Breast epithelium (tissue), 4 donors: Measurements from ENCODE around the gene RASSF6. TPM values are rescaled to one million over a fixed set of nuclear protein-coding genes. Genes with fewer than 3 reads are reported as not detected.
"Not testable (repeated sequence)": the region's sequence is repeated elsewhere in the genome, so short reads cannot be mapped to it uniquely, and the experiment has no call there.

Experiments
- DNase-seq, 2 donors: peaks; one replicate each; pipeline ENCODE4 v3.0.0-alpha.2; 2019; ENCODE audit warnings: low spot score in 2 of 2
- H3K27ac ChIP-seq, 2 donors: fragments of 200-600 bp; sonication (generic) in 1 of 2; one replicate each; pipeline ENCODE4 v1.5.1; 2016 to 2019; ENCODE audit warnings: mild to moderate bottlenecking in 1 of 2
- H3K27me3 ChIP-seq, 2 donors: fragments of 200-600 bp; sonication (generic) in 1 of 2; one replicate each; pipeline versions ENCODE4 v1.5.1 to v1.6.0; 2017 to 2019; ENCODE audit warnings: control low read depth in 1 of 2, mild to moderate bottlenecking in 1 of 2
- H3K36me3 ChIP-seq: fragments of 200-600 bp; one replicate; pipeline ENCODE4 v1.5.1; 2019
- H3K4me1 ChIP-seq, 2 donors: fragments of 200-600 bp; sonication (generic); one replicate each; pipeline ENCODE4 v1.5.1; 2016 to 2019; ENCODE audit warnings: control low read depth in 1 of 2
- H3K4me3 ChIP-seq, 3 donors: fragments of 200-600 bp; sonication (generic); 1 replicate in 2 of 3; 2 replicates in 1 of 3; pipeline ENCODE4 v1.5.1; 2016 to 2019; ENCODE audit warnings: mild to moderate bottlenecking in 3 of 3, moderate library complexity in 2 of 3
- H3K9me3 ChIP-seq, 2 donors: fragments of 200-600 bp; sonication (generic) in 1 of 2; one replicate each; pipeline ENCODE4 v1.5.1; 2016 to 2019; ENCODE audit warnings: control low read depth in 1 of 2
- CTCF ChIP-seq, 3 donors: fragments of 450-650 bp; IDR thresholded peaks; one replicate each; pipeline ENCODE4 v1.5.1; 2016 to 2017; ENCODE audit warnings: antibody characterized with exemption in 3 of 3, mild to moderate bottlenecking in 3 of 3, moderate library complexity in 3 of 3
- POLR2A ChIP-seq: fragments of 450-650 bp; IDR thresholded peaks from one replicate; pipeline ENCODE4 v1.6.1; 2016; ENCODE audit warnings: antibody characterized with exemption, mild to moderate bottlenecking, moderate library complexity
- POLR2AphosphoS5 ChIP-seq, 3 donors: sonication (generic); formaldehyde crosslinking; IDR thresholded peaks; one replicate each; pipeline ENCODE4 v1.6.1; 2017; ENCODE audit warnings: antibody characterized with exemption in 3 of 3
- intact Hi-C: fragments of 100-400 bp; cut with DNase I; formaldehyde crosslinking; loops from one replicate; pipeline ENCODE4 v1.15.1; 2023; ENCODE audit warnings: low total_unique reads
- total RNA-seq, 3 donors: library from RNA; depleted of rRNA; stranded (reverse); fragments of >200 nt; gene quantifications; one replicate each; pipeline ENCODE4 v1.1.0, GENCODE V29; 2016

RASSF6 gene
- total RNA-seq, 3 donors from 2014 or later: 4.6 to 11.7 TPM; not detected in 1

GRCh38 chr4:73583666-73584065 is 36.6 kb downstream of the RASSF6 start:
- Histone ChIP-seq H3K27ac (peak overlapping the region in 1 of 2 donors; percentile 56), H3K4me1 (no peaks in the 10 kb centered on the region), H3K9me3 (no peaks in the 10 kb centered on the region), H3K4me3 (no peak overlapping the region), H3K27me3 (no peaks in the 10 kb centered on the region), H3K36me3 (no peaks in the 10 kb centered on the region)
- intact Hi-C loops: no loop called here
- TF ChIP-seq POLR2AphosphoS5 (IDR thresholded peaks at IDR 0.05): no peak
- TF ChIP-seq POLR2A: no peak
- TF ChIP-seq CTCF (IDR thresholded peaks at IDR 0.05): no peak
- DNase-seq: no peak

GRCh38 chr4:73577371-73577770 is 42.9 kb downstream of the RASSF6 start:
- intact Hi-C loops: no loop called here
- Histone ChIP-seq H3K4me3 (no peak overlapping the region), H3K9me3 (no peaks in the 10 kb centered on the region), H3K4me1 (no peaks in the 10 kb centered on the region), H3K27me3 (no peaks in the 10 kb centered on the region), H3K27ac (peak overlapping the region in 1 of 2 donors; percentile 53), H3K36me3 (no peaks in the 10 kb centered on the region)
- TF ChIP-seq POLR2AphosphoS5 (IDR thresholded peaks at IDR 0.05): no peak
- TF ChIP-seq POLR2A: no peak
- no peak for TF ChIP-seq CTCF (IDR thresholded peaks at IDR 0.05)
- DNase-seq: no peak

- no peaks in the 10 kb centered on the region for H3K4me1 ChIP-seq
- no peaks in the 10 kb centered on the region for H3K36me3 ChIP-seq
- H3K4me3 ChIP-seq: no peak overlapping the region
- intact Hi-C loops: no loop called here
- TF ChIP-seq CTCF (IDR thresholded peaks at IDR 0.05) (no peak), POLR2A (no peak), POLR2AphosphoS5 (IDR thresholded peaks at IDR 0.05) (no peak)
- H3K9me3 ChIP-seq: no peaks in the 10 kb centered on the region
- no peaks in the 10 kb centered on the region for H3K27me3 ChIP-seq
- no peak for DNase-seq
- H3K27ac ChIP-seq: no peak overlapping the region
These were observed 43.9 kb downstream of the RASSF6 start for GRCh38 chr4:73576381-73576780.

GRCh38 chr4:73575660-73576059 is 44.6 kb downstream of the RASSF6 start:
- Histone ChIP-seq H3K27me3 (no peaks in the 10 kb centered on the region), H3K4me1 (no peaks in the 10 kb centered on the region), H3K36me3 (no peaks in the 10 kb centered on the region), H3K4me3 (no peak overlapping the region), H3K27ac (no peak overlapping the region), H3K9me3 (no peaks in the 10 kb centered on the region)
- no peak for TF ChIP-seq POLR2A
- intact Hi-C loops: no loop called here
- no peak for DNase-seq

- Histone ChIP-seq H3K9me3 (no peaks in the 10 kb centered on the region), H3K36me3 (no peaks in the 10 kb centered on the region), H3K4me3 (no peak overlapping the region), H3K27ac (no peak overlapping the region), H3K27me3 (no peaks in the 10 kb centered on the region), H3K4me1 (no peaks in the 10 kb centered on the region)
- intact Hi-C loops: no loop called here
- TF ChIP-seq CTCF (IDR thresholded peaks at IDR 0.05): peak; percentile 44 to 75 (median 52)
- no peak for TF ChIP-seq POLR2AphosphoS5 (IDR thresholded peaks at IDR 0.05)
- peak; percentile 51 to 60 for DNase-seq
These were observed 46.3 kb downstream of the RASSF6 start for GRCh38 chr4:73573794-73574528.

GRCh38 chr4:73550865-73551264 is 69.4 kb downstream of the RASSF6 start:
- DNase-seq, H3K4me3 ChIP-seq, intact Hi-C loops, H3K27ac ChIP-seq, H3K9me3 ChIP-seq, H3K36me3 ChIP-seq, H3K4me1 ChIP-seq, H3K27me3 ChIP-seq: not testable (repeated sequence)
